Lower leg skin (tissue), 3 donors: ENCODE results near the gene GPI.

Experiments used
- POLR2A ChIP-seq, 2 donors: fragments of 450-650 bp; IDR thresholded peaks; one replicate each; pipeline ENCODE4 v1.6.1; 2016 to 2017; ENCODE audit warnings: antibody characterized with exemption in 2 of 2, mild to moderate bottlenecking in 1 of 2, moderate library complexity in 1 of 2
- TF ChIP-seq, protein P1 (sequence below), 3 donors: fragments of 450-650 bp; IDR thresholded peaks; one replicate each; pipeline ENCODE4 v1.5.1; 2016; ENCODE audit warnings: antibody characterized with exemption in 3 of 3, mild to moderate bottlenecking in 3 of 3, moderate library complexity in 2 of 3

DNA sequence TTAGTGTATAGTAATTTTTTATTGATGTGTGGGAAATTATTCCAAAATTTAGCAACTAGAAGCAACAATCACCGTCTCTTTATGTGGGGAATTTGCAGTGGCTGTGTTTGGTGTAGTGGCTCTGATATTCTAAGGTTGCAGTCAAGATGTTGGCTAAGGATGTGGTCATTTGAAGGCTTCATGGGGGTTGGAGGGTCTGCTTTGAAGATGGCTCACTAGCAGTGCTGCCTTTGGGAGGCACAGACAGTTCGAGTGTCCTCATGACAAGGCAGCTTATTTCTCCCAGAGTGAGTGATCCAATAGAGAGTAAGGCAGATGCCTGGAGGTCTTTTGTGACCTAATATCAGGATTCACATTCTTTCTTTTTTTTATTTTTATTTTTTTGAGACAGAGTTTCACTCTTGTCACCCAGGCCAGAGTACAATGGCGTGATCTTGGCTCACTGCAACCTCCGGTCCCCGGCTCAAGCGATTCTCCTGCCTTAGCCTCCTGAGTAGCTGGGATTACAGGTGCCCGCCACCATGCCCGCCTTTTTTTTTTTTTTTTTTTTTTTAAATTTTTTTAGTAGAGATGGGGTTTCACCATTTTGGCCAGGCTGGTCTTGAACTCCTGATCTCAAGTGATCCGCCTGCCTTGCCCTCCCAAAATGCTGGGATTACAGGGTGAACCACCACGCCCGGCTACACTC, 8.7 kb downstream of the GPI start:
- TF ChIP-seq POLR2A (IDR thresholded peaks at IDR 0.05) = no peak
- TF ChIP-seq, protein P1, sequence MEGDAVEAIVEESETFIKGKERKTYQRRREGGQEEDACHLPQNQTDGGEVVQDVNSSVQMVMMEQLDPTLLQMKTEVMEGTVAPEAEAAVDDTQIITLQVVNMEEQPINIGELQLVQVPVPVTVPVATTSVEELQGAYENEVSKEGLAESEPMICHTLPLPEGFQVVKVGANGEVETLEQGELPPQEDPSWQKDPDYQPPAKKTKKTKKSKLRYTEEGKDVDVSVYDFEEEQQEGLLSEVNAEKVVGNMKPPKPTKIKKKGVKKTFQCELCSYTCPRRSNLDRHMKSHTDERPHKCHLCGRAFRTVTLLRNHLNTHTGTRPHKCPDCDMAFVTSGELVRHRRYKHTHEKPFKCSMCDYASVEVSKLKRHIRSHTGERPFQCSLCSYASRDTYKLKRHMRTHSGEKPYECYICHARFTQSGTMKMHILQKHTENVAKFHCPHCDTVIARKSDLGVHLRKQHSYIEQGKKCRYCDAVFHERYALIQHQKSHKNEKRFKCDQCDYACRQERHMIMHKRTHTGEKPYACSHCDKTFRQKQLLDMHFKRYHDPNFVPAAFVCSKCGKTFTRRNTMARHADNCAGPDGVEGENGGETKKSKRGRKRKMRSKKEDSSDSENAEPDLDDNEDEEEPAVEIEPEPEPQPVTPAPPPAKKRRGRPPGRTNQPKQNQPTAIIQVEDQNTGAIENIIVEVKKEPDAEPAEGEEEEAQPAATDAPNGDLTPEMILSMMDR (IDR thresholded peaks at IDR 0.05) = no peak
